Central memory CD8-positive, alpha-beta T cell (primary cell): Measurements from ENCODE around the gene RERG.

Source experiments
- ATAC-seq: fragments of 150-1000 bp; cut with Tn5 transposase; replicated peaks from 2 replicates; pipeline ENCODE4 v1.10.0; 2022; ENCODE audit warnings: mild to moderate bottlenecking, moderate FRiP score, moderate number of reproducible peaks; ENCODE audit not compliant: poor library complexity, severe bottlenecking; ENCODE audit errors: extremely low read depth
- DNase-seq, 2 donors: peaks; one replicate each; pipeline ENCODE4 v3.0.0; 2021; ENCODE audit warnings: low spot score in 2 of 2
- H3K27ac Mint-ChIP-seq: one replicate; pipeline ENCODE4 v1.8.0; 2022; ENCODE audit warnings: low read depth, mild to moderate bottlenecking, moderate library complexity, mixed read lengths
- H3K27me3 Mint-ChIP-seq: one replicate; pipeline ENCODE4 v1.8.0; 2022; ENCODE audit warnings: mixed read lengths
- H3K36me3 Mint-ChIP-seq: one replicate; pipeline ENCODE4 v1.8.0; 2022; ENCODE audit warnings: mild to moderate bottlenecking, moderate library complexity, mixed read lengths; ENCODE audit not compliant: insufficient read depth
- H3K4me1 Mint-ChIP-seq: one replicate; pipeline ENCODE4 v1.8.0; 2022; ENCODE audit warnings: mixed read lengths
- H3K4me3 Mint-ChIP-seq: one replicate; pipeline ENCODE4 v1.8.0; 2022; ENCODE audit warnings: mild to moderate bottlenecking, moderate library complexity, mixed read lengths
- H3K9me3 Mint-ChIP-seq: one replicate; pipeline ENCODE4 v1.8.0; 2022; ENCODE audit warnings: mixed read lengths

Gene RERG

DNA sequence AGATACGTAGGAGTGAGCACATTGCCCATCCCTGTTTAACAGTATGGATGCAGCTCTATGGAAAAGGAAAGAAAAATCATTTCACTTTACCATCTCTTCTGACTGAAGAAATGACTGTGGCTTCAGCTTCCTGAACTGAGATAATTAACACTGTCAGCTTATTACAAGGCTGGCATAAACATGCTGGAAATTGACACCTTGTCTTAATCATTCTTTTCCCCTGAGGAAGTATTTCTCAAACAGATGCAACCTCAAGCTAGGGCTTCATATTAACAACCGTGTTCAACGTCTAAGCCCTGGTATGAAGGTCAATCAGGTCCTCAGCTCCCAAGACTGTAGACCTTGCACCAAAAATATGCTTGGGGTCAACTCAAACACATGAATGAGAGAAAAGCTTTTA lies 25.0 kb downstream of the RERG start:
- H3K27ac Mint-ChIP-seq, result no peak overlapping the region
- H3K27me3 Mint-ChIP-seq, result peaks cover 45% of the 10 kb centered on the region
- DNase-seq, result no peak
- no peaks in the 10 kb centered on the region for H3K9me3 Mint-ChIP-seq
- no peak for ATAC-seq
- no peaks in the 10 kb centered on the region for H3K36me3 Mint-ChIP-seq
- H3K4me1 Mint-ChIP-seq, result no peaks in the 10 kb centered on the region
- H3K4me3 Mint-ChIP-seq, result no peak overlapping the region

DNA sequence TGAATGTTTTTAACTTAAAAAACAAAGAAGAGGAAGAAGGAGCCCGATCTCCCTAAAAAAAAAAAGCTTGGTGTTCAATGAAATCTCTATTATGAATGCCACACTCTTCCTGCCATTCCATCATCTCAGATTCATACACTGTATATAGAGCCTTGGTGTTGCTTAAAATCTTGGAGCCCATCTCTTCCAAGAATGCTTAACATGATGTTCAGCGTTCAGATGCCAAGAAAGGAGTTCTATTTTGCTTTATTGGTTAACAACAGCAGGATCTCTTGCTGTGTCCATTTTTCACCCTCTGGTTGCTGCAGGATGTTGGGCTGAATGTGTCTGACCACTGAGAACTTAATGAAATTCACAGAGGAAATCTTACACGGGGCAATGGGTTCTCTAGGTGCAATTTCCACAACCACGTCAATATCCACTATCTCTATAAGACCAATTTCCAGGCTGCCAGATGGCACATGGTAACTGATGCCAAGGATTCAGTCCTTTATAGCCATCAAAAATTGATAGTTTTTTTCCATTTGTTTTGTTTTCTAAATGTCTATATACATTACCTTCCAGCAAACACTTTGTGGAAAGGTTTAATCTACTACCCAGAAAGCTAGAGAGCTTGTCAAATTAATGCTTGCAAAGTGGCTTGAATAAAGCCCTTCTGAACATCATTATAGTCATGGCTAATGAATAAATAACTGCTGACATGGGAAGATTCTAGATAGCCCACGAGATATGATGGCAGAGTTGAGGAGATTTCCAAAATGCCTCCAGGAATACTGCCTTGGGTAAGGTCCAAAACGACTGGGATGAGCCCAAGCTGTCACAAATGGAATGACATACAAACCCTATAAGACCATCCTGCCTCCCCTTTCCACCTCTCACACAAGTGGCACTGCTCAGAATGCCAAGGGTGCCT lies 26.5 kb downstream of the RERG start:
- no peaks in the 10 kb centered on the region for H3K4me1 Mint-ChIP-seq
- no peak overlapping the region for H3K4me3 Mint-ChIP-seq
- no peaks in the 10 kb centered on the region for H3K9me3 Mint-ChIP-seq
- ATAC-seq (no peak), DNase-seq (no peak)
- no peak overlapping the region for H3K27ac Mint-ChIP-seq
- H3K27me3 Mint-ChIP-seq, result peaks cover 45% of the 10 kb centered on the region
- H3K36me3 Mint-ChIP-seq, result no peaks in the 10 kb centered on the region

- ATAC-seq (no peak), DNase-seq (no peak)
- H3K4me3 Mint-ChIP-seq, result no peak overlapping the region
- H3K9me3 Mint-ChIP-seq, result no peaks in the 10 kb centered on the region
- H3K4me1 Mint-ChIP-seq, result no peaks in the 10 kb centered on the region
- peaks cover 39% of the 10 kb centered on the region for H3K27me3 Mint-ChIP-seq
- no peaks in the 10 kb centered on the region for H3K36me3 Mint-ChIP-seq
- H3K27ac Mint-ChIP-seq, result no peak overlapping the region
Measured at GRCh38 chr12:15193946-15194345, 27.3 kb downstream of the RERG start.

- no peak for DNase-seq
Measured at GRCh38 chr12:15192720-15193119, 28.5 kb downstream of the RERG start.

DNA sequence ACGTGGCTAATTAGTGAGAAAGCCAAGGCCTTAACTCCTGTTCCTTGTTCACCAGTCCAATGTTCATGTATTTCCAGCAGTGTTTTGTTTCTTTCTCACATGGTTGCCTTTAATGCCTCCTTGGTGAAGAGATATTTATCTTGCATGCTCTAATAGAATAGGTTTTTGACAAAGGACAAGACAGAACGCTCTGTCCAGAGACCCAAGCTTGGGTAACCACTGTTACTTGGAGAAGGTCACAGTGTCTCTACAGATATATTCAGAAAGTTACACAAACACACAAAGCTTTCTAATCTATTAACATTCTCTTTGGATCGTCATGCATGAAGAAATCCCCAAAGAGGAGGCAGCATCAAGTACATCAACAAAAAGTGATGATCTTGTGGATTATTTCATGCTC lies 33.1 kb downstream of the RERG start:
- Mint-ChIP-seq H3K9me3 (no peaks in the 10 kb centered on the region), H3K36me3 (no peaks in the 10 kb centered on the region), H3K27ac (no peak overlapping the region), H3K4me3 (no peak overlapping the region), H3K27me3 (peaks cover 23% of the 10 kb centered on the region), H3K4me1 (no peaks in the 10 kb centered on the region)
- no peak for ATAC-seq
- DNase-seq, result no peak

More at GRCh38 chr12:15192720-15193119, 28.5 kb downstream of the RERG start:
- Mint-ChIP-seq H3K4me1 (no peaks in the 10 kb centered on the region), H3K27me3 (peaks cover 31% of the 10 kb centered on the region), H3K9me3 (no peaks in the 10 kb centered on the region), H3K27ac (no peak overlapping the region), H3K4me3 (no peak overlapping the region), H3K36me3 (no peaks in the 10 kb centered on the region)
- no peak for ATAC-seq

GRCh38 chr12:15186597-15186996 lies 34.6 kb downstream of the RERG start:
- ATAC-seq, result no peak
- DNase-seq, result no peak
- H3K4me1 Mint-ChIP-seq, result no peaks in the 10 kb centered on the region
- no peaks in the 10 kb centered on the region for H3K36me3 Mint-ChIP-seq
- peaks cover 10% of the 10 kb centered on the region for H3K27me3 Mint-ChIP-seq
- no peaks in the 10 kb centered on the region for H3K9me3 Mint-ChIP-seq
- no peak overlapping the region for H3K4me3 Mint-ChIP-seq
- H3K27ac Mint-ChIP-seq, result no peak overlapping the region

DNA sequence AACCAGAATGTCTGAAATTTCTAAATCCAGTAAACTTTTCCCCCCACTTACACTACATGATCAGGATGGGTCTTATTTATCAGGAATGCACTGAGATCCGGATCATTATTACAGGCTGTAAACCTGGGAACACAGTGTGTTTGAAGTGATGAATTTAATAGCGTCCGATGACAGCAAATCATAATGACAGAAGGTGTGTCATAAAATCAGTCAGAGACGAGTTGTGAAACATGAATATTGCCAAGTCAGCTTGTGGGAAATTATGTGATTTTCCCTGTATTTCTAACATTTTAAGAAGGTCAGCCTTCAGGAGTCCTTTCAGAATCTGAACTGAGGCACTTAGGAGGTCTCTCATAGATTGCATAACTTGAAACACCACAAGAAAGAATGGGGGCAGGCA lies 36.7 kb downstream of the RERG start:
- Mint-ChIP-seq H3K4me1 (no peaks in the 10 kb centered on the region), H3K9me3 (no peaks in the 10 kb centered on the region), H3K4me3 (no peak overlapping the region), H3K27ac (no peak overlapping the region), H3K36me3 (no peaks in the 10 kb centered on the region), H3K27me3 (peaks cover 28% of the 10 kb centered on the region)
- ATAC-seq (no peak), DNase-seq (no peak)

- H3K9me3 Mint-ChIP-seq, result no peaks in the 10 kb centered on the region
- H3K27ac Mint-ChIP-seq, result no peak overlapping the region
- no peaks in the 10 kb centered on the region for H3K36me3 Mint-ChIP-seq
- no peaks in the 10 kb centered on the region for H3K4me1 Mint-ChIP-seq
- H3K27me3 Mint-ChIP-seq, result peaks cover 35% of the 10 kb centered on the region
- ATAC-seq (no peak), DNase-seq (no peak)
- H3K4me3 Mint-ChIP-seq, result no peak overlapping the region
Measured at GRCh38 chr12:15183821-15184220, 37.4 kb downstream of the RERG start.

DNA sequence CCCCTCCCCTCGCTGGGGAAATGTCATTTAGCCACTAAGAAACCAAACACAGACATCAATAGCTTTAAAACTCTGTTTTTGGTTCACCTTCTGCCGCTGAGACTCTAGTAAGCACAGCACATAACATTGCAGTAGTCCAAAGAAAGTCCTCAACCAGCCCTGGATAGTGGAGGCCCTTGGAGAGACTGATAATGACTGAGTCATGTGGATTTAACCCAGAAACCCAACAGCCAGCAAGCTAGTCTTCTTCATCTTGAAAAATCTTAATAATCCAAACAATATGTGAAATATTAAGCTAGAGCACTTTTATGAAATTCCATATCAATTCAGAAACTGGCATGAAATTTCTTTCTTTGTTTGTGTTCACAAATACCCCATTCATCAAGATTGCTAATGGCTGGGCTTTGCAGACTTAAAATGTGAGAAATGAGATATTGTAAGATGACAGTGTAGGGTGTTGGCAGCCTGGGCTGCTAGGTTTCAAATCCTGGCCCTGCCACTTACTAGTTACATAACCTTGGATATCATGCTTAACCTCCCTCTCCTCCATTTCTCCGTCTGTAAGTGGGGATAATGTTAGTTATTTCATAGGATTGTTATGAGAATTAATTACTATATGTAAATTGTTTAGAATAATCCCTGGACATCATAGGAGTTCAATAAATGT lies 40.1 kb downstream of the RERG start:
- DNase-seq (no peak), ATAC-seq (no peak)
- peaks cover 52% of the 10 kb centered on the region for H3K27me3 Mint-ChIP-seq
- no peaks in the 10 kb centered on the region for H3K36me3 Mint-ChIP-seq
- no peak overlapping the region for H3K4me3 Mint-ChIP-seq
- no peaks in the 10 kb centered on the region for H3K4me1 Mint-ChIP-seq
- H3K9me3 Mint-ChIP-seq, result no peaks in the 10 kb centered on the region
- H3K27ac Mint-ChIP-seq, result no peak overlapping the region

DNA sequence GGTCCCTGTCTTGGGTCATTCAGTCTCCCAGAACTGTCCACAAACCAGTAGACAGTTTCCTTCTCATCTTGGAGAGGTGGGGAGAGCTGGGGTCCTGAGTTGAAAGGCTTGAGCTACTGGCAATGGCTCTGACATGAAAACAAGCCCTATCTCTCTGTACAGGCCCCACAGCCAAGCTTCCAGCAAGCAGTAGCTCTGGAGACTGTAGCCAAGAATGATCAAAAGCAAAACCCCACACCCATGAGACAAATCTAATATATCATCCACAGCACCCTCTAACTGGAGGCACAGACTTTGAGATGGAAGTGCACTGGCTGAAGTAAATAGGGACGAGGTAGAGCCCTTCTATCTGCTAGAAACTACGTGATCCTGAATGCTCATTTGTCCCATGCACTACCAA lies 40.9 kb downstream of the RERG start:
- DNase-seq, result no peak
- no peaks in the 10 kb centered on the region for H3K36me3 Mint-ChIP-seq
- H3K27ac Mint-ChIP-seq, result no peak overlapping the region
- no peaks in the 10 kb centered on the region for H3K4me1 Mint-ChIP-seq
- H3K27me3 Mint-ChIP-seq, result peaks cover 59% of the 10 kb centered on the region
- H3K9me3 Mint-ChIP-seq, result no peaks in the 10 kb centered on the region
- H3K4me3 Mint-ChIP-seq, result no peak overlapping the region
- no peak for ATAC-seq

DNA sequence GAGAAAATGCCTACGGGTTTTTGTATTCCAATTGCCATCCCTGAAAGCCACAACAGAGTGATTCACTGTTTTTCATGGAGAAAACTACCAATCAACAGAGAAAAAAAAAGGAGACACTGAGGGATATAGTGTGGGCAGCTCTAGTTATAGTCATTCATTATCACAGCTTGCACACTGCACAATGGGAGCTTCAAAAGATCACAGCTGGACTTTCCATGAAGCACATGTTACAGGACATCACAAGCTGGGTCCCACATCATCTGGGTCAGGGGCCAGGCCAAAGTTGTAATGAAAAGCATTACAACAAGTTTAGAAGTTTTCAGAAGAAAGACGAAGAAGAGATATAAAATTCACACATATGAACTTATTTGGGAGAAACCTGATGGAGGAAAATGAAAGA lies 41.5 kb downstream of the RERG start:
- Mint-ChIP-seq H3K4me1 (no peaks in the 10 kb centered on the region), H3K27me3 (peaks cover 59% of the 10 kb centered on the region), H3K27ac (no peak overlapping the region), H3K9me3 (no peaks in the 10 kb centered on the region), H3K36me3 (no peaks in the 10 kb centered on the region), H3K4me3 (no peak overlapping the region)
- DNase-seq (no peak), ATAC-seq (no peak)

GRCh38 chr12:15173142-15173541 lies 48.1 kb downstream of the RERG start:
- Mint-ChIP-seq H3K4me3 (no peak overlapping the region), H3K27me3 (peaks cover 72% of the 10 kb centered on the region), H3K4me1 (no peaks in the 10 kb centered on the region), H3K36me3 (peaks cover 2% of the 10 kb centered on the region), H3K9me3 (no peaks in the 10 kb centered on the region), H3K27ac (no peak overlapping the region)
- ATAC-seq, result no peak
- no peak for DNase-seq
